Measurements from ENCODE around the gene SRSF4.
"Not testable (repeated sequence)": the region's sequence is repeated elsewhere in the genome, so short reads cannot be mapped to it uniquely, and the experiment has no call there.

SRSF4 gene

GRCh38 chr1:29124366-29125236 lies 57.1 kb downstream of the SRSF4 start:
- no peak for DNase-seq (ENCODE audit: low spot score)

- DNase-seq (ENCODE audit: low spot score), result no peak
These were observed 57.8 kb downstream of the SRSF4 start, which contains the start of gene TMEM200B for GRCh38 chr1:29123887-29124365. Gene TMEM200B, minus strand, starts transcription at chr1:29123903. Its CDS starts 2,075 bp downstream, at chr1:29121828.

DNA sequence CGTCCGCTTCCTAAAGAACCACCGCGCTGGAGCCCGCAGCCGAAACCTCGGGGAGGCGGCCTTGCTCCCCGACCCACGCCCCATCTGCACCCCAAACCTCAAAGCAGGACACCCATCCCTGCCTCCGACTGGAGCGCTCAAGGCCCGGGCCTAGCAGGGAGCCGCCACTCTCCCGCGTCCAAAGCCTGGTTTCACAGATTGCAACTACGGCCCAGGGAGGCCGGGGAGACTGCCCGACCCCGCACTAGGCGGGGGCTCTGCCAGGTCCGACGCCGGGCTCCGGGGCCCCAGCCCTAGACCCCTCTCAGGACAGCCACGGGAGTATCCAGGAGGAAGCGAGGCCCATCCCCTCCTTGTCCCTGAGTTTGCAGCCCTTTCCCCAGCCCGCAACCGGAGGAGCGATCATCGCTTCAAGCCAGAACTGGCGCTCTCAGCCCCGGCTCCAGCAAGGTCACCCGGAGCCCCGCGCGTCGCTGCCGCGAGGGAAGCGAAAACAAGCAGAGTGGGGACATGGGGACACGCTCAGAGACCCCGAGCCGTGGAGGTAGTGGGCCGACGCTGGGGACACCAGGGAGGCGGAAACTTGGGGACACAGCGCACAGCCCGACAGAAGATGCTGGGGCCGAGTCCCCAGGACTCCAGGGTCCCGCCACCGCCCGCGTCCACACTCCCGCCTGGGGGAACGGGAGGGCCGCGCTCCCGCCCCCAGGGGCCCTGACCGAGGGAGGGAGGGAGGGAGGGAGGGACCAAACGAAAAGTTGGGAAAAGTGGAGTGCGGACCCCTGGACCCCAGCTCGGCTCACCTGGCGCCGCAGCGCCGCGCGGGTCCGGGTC lies 58.4 kb downstream of the SRSF4 start:
- DNase-seq (ENCODE audit: low spot score), result no peak

DNA sequence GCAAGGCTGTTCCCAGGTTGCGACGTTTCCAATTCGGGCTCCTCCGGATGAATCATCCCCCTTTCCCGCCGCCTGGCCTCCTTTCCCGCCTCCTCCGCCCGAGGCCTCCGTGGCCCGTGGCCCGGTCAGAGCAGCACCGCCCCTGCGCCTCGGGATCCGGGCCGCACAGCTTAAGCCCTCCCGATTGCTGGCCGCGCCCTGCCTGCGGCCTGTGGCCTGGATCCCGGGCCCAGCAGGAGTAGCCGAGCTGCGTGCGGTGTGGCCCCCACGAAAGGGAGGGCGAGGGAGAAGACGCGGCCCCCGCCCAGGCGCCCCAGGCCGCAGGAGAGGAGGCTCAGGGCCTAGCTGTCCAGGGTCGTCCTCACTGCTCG lies 59.0 kb downstream of the SRSF4 start:
- DNase-seq (ENCODE audit: low spot score), result peak; percentile 47

GRCh38 chr1:29121936-29122681 lies 59.6 kb downstream of the SRSF4 start:
- no peak for DNase-seq (ENCODE audit: low spot score)

- no peak for DNase-seq (ENCODE audit: low spot score)
These were observed 60.2 kb downstream of the SRSF4 start for GRCh38 chr1:29121516-29121935.

- DNase-seq (ENCODE audit: low spot score), result no peak
These were observed 60.7 kb downstream of the SRSF4 start for GRCh38 chr1:29120947-29121485.

DNA sequence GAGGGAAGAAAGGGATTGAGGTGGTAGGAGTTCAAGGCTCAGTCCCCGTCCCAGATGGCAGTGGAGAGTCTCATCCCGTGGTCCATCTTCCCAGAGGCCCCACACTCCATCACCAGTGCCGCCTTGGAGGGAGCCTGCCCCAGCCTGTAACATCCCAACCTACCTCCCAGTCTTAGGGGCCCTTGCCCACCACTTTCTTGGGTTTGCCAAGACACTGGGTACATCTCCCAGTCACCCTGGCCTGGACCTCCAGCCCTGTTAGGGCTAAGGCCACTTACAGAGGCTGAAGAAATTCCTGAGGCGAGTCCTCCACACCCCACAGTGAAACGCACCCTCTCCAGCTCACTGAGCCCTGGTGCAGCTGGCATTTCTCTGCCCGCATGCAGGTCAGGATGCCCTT lies 61.3 kb downstream of the SRSF4 start:
- DNase-seq (ENCODE audit: low spot score), result no peak

DNA sequence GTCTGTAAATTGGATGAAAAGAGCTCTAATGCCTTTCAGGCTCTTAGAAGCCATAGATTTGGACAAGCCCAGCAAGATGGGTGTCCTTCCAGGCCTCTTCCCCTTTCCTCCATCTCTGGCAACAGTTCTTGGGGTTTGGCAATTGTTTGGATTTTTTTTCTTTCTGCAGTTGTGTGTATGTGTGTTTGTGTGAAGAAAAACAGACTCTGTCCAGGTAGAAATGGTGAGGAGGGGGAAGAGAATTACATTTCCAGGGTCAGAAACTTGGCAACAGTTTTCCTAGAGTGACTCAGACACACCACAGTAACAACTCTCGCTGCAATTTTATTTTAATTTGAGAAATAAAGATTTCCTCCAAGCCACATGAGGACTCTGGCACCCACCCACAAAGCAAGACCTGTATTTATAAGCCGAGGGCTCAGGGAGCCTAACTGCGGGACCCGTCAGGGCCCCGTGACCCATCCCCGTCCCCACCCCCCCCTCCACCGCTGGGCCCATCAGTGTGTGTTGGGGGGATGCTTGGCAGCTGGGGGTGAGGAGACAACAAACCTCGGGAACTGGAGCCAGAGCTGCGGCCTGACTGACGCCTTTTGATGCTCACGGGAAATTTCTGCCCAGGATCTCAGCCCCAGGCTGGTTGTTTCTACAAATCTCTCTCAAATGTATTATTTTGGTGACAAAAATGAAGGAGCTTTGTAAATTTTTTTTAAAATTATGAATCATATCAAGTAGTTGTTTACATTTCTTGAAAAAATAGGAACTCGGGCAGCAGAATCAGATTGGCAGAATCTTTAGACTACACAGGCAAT lies 62.4 kb downstream of the SRSF4 start:
- no peak for DNase-seq (ENCODE audit: low spot score)

GRCh38 chr1:29117381-29117780 lies 64.3 kb downstream of the SRSF4 start:
- no peak for DNase-seq (ENCODE audit: low spot score)

DNA sequence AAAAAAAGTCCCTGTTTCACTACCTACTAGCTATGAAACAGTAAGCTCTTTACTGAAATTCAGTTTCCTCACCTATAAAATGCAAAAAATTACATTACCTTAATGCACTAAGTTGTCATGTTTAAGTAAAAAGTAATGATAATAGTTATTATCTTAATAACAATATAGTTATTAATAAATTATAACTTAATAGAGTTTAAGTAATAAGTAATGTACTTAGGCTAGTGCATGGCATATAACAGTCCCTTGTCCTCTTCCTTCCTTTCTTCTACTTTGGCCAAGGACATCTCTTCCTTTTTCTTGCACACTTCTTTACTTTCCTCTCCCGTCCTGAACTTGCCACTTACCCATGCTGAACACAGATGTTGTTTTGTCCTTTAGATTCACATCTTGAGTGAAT lies 67.0 kb downstream of the SRSF4 start:
- no peak for DNase-seq (ENCODE audit: low spot score)

- no peak for DNase-seq (ENCODE audit: low spot score)
These were observed 68.1 kb downstream of the SRSF4 start for GRCh38 chr1:29113413-29114117.

GRCh38 chr1:29112705-29113412 lies 68.8 kb downstream of the SRSF4 start:
- DNase-seq (ENCODE audit: low spot score), result no peak

DNA sequence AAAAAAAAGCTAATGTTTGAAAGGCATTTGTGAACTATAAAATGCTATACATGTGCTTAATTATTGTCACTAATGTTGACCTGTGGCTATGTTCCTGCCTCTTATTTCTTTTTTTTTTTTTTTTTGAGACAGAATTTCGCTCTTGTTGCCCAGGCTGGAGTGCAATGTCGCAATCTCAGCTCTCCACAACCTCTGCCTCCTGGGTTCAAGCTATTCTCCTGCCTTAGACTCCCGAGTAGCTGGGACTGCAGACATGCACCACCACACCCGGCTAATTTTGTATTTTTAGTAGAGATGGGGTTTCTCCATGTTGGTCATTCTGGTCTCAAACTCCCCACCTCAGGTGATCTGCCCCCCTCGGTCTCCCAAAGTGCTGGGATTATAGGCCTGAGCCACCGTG lies 73.7 kb downstream of the SRSF4 start:
- DNase-seq (ENCODE audit: low spot score), result not testable (repeated sequence)

- no peak for DNase-seq (ENCODE audit: low spot score)
These were observed 75.9 kb downstream of the SRSF4 start for GRCh38 chr1:29105822-29106221.

- DNase-seq (ENCODE audit: low spot score), result no peak
These were observed 81.2 kb downstream of the SRSF4 start for GRCh38 chr1:29100487-29100886.

GRCh38 chr1:29099286-29099685 lies 82.4 kb downstream of the SRSF4 start:
- no peak for DNase-seq (ENCODE audit: low spot score)

Data from SW480 (cell line).